Measurements from ENCODE around the gene ADRA2B.

The ADRA2B gene

DNA sequence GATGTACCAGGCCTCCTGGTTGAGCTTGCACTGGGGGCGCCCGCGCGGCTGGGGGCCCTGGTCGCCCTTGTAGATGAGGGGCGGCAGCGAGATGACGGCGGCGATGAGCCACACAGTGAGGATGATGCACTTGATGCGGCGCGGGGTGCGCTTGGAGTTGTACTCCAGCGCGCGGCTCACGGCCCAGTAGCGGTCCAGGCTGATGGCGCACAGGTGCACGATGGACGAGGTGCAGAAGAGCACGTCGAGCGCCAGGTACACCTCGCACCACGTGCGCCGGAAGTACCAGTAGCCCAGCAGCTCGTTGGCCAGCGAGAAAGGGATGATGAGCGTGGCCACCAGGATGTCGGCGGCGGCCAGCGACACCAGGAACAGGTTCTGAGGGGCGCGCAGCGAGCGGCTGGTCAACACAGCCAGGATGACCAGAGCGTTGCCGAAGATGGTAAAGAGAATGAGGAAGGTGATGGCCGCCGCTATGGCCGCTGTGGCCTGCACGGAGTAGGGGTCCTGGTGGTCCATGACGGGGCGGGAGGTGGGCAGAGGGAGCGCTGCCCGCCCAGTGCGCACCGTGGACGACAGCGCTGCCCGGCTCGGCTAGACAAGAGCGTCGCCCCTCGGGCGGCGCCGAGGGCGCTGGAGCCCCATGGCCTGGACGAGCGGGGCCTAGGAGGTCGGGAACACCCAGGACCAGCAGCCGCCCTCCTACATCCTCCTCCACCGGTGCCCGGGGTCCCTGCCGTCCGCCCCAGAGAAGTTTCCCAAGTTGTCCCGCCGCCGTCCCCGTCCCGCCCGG, 544 bp downstream of the ADRA2B start:
- DNase-seq: no peak

DNA sequence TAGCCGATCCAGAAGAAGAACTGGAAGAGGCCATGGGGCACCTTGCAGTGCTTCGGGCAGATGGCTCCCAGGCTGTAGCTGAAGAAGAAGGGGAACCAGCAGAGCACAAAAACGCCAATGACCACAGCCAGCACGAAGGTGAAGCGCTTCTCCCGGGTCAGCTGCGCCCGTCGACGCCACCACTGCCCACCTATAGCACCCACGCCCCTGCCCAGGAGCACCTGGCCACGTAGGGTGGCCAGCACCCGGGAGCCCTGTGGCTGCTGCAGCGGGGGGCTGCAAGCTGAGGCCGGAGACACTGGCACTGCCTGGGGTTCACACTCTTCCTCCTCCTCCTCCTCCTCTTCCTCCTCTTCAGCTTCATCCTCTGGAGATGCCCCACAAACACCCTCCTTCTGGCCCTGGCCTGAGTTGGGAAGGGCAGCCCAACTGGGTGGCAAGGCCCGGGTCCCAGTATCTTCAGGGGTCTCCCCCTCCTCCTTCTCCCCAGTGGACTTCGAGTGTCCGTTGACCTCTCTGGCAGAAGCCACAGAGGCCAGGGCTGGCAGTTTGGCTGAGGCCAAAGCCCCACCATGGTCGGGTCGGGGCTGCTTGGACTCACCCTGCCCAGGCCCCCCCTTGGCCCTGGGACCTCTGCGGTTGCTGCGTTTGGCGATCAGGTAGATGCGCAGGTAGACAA, 1.3 kb downstream of the ADRA2B start:
- DNase-seq: no peak

DNA sequence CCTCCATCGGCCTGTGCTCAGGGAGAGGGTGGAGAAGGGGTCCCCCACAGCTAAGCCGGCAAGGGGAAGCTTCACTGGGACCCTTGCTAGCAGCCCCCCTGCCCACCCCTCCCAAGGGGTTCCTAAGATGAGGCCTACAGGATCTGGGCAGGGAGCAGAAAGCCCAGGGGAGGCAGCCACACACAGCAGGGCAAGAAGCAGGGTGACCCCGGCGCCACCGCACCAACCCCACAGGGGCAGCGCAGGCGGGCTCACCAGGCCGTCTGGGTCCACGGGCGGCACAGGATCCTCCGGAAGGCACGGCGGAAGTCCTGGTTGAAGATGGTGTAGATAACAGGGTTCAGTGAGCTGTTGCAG, 1.8 kb downstream of the ADRA2B start:
- DNase-seq: no peak

DNA sequence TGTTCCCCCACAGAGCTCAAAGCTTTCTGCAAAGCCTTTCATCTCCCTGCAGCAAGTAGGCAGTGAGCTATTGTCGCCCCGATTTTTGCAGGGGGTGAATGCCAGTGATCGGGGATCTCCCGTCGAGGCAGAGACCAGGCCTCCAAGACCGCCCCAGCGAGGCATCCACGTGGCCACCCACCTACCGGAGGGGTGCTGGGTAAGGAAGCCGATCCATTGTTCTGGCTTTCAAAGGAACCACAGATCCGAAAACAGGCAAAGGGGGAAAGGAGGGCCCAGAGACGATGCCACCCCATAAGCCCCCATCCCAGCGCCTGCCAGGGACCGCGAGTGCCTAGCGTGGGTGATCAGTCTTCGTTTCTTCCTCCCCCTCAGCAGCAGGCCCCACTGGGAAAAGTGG, 2.4 kb downstream of the ADRA2B start:
- DNase-seq: no peak

DNA sequence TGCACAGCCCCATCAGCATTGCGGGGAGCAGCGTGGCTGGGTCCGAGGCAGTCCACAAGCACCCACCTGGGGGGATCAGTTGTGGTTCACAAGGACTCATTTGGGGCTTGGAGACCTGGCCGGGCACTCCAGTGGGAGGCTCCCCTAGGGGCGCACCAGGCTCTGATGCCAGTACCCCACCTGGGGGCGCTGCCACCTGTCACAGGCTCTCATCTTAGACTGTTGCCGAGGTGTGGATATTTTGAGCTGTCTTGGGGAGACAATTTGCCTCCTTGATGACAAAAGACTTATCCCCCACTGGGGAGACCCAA, 3.0 kb downstream of the ADRA2B start:
- no peak for DNase-seq

DNA sequence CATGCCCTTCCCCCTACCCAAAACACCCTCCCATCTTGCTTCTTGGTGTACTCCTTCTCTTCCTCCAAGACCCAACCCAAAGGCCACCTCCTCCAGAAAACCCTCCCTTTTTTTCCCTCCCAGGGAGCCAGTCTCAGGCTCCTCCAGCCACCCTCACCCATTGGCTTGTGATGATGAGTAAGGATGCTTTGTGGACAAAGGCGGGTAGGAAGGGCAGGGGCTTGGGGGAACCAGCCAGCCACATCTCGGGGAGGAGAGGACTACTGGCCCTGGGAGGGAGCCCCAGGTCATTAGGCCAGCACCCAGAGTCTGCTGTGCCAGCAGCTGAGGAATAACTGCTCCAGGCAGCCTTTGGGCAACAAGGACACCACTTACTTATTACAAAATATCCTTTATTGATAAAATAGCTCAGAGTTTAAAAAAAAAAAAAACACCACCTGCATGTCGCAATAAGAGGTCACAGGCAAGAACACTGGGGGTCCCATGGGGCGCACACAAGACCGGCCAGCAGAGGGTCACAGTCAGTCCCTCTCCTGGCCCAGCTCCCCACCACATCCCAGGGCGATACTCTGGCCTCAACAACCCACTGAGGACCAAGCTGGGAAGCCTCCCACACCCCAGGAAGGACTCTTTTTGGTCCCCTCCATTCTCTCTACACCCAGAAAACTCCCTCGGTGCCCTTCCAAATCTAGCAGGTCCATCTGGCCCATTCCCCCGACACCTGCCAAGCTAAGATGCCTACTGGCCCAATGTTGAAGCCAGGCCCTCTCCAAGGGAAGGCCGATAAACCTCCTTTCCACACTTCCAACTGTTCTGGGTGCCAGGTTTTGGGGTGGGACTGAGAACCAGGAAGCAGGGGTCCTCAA, 3.6 kb downstream of the ADRA2B start:
- DNase-seq: no peak

DNA sequence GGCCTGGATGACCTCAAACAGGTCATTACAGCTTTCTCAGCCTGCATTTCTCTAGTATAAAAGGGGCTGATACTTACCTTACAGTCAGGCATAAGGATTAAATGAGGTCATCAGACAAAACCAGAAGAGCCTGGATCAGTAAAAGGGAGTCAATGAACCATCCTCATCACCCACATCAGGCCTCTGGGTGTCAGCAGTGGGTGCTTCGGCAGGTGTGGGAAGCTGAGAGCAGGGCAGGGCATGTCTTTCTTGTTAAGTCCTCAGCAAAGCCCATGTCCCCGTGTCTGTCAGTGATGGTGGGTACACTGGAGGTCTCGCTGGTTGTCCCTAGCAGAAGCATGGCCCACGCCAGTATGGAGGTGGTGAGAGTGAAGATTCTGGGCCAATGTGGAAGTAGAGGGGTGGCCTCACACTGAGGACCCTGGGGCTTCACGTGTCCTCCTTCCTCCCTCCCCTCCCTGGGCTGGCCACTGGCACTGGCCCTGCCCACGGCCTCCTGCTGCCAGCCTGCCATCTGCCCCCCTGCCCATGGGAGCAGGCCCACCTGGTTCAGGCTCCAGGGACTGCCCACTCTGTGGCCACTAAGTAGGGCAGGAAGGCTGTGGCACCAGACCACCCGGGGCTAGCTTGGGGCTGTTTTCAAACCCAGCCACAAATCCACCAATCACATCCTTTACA, 4.4 kb downstream of the ADRA2B start:
- DNase-seq: no peak

DNA sequence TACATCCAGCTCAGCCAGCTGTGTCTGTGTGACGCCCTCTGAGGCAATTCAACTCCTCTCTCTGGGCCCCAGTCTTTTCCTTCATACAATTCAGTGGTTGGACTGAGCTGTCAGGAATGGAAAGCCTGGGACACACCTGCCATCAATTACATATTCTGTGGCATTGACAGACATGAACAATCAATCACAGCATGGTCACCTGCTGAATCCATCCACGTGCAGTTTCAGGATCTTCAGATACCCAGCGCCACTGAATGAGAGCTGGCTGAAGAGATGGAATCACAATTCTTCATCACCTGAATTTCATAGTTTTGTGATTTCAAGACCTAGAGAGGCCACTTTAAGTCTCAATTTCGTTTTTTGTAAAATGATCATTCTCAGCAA, 5.1 kb downstream of the ADRA2B start:
- no peak for DNase-seq

DNA sequence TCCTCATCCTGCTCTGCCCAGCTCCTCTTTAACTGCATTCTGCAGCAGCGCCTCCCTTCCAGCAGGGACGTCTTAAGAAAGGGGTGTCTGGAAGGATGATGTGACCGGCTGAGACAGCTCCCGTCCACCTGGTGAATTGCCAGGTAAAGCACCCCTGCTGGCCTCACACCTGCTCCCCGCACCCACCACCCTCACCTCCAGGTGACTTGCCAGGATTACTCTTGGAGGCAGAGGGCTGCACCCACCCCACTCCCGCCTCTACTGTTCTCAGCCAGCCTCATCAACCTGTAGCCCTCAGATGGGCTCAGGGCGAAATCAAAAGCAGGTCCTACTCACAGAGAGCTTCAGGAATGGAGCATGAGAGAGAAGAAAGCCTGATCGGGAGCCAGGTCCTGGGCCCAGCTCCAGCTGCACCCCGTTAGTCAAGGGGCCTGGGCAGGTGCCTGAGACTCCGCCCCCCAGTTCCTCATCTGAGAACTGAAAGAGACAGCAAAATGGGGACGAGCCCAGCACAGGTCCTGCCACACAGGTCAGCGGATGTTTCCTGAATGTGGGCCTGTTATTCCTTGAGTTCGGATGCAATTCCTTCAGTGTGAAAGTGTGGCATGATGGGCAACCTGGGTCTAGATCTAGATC, 5.6 kb downstream of the ADRA2B start:
- no peak for DNase-seq

DNA sequence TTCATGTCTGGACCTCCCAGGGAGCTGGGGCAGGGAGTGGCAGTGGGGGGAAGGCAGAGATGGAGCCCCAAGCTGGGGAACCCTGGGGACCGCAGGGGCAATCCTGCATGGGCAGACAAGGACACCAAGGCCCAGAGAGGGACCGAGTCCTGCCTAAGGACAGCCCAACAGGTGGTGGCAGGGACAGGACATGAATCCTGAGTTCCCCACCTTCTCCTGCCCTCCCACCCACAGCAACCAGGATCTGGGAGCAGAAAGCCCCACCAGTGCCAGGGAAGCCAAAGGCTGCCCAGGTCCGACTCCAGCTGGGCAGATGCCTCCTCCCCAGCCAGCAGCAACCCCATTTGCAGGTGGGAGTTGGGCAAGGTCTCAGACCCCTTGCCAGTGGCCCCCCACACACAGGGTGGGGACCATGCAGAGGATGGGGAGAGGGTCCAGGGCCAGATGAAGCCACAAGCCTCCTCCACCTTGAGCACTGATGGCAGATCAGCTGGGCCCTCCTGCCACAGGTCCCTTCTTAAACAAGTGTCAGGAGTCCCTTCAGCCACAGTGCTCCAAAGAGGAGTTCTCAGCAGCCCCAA, 6.3 kb downstream of the ADRA2B start:
- DNase-seq: no peak

DNA sequence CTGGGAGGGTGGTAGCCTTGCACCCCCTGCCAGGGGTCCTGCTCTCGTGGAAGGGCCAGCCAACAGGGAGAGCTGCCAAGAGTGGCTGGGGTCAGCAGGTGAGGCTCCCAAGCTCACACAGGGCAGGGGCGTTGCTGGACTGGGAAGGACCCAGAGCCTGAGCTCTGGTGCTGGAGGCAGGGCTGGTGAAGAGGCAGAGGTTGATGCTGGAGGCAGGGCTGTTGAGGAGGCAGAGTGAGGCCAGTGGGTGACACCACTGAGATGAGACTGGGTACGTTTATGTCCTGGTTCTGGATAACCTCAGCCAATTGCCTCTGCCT, 7.0 kb downstream of the ADRA2B start:
- DNase-seq: no peak

DNA sequence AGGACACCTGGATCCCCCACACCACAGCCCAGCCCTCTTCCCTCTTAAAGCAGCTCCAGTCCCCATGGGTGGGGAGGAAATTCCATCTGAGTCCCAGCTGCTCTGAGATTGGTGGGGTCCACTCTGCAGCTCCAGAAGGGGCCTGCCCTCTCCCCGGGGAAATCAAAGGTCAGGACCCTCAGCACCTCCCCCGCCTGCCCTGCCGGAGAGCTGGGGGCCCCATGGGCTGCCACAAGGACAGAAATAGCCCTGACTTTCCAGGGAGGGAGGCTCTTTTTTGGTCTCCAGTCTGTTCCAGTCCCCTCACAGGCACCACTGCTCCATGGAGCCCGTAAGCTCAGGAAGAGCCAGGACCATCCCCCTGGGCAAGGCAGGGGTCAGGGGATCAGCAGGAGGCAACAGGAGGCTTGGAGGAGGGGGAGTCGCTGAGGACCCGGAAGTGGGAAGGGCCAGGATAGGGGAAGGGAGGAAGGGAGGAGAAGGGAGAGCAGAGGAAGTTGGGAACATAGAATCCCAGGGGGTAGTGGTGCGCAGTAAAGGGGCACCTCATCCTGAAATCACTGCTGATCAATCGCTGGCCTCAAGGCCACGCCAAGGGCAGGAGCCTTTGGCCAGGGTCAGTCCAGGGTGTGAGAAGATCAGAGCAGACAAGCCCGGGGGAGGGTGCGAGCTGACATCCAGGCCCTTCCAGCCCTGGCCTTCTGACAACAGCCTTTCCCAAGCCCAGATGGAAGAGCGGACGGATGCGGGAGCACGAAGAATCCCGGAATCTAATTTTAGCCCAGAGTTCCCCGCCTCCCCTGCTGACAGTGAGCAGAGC, 7.6 kb downstream of the ADRA2B start:
- no peak for DNase-seq

DNA sequence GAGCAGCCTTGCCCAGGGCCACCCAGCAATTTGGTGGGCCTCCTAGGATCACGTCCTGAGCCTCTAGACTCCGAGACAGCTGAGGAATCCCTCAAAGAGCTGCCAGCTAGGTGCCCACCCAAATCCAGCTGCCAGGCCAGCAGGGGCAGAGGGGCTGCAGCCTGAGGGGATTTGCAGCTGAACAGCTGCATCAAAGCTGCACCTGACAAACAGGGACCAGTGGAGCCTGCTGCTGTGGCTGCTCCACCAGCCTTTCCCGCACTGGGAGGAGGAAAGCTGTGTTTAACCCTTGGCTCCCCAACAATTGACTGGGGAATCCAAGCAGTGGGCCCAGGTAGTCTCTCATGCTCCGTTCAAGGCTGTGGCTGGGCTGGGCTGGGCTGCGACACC, 8.2 kb downstream of the ADRA2B start:
- no peak for DNase-seq

DNA sequence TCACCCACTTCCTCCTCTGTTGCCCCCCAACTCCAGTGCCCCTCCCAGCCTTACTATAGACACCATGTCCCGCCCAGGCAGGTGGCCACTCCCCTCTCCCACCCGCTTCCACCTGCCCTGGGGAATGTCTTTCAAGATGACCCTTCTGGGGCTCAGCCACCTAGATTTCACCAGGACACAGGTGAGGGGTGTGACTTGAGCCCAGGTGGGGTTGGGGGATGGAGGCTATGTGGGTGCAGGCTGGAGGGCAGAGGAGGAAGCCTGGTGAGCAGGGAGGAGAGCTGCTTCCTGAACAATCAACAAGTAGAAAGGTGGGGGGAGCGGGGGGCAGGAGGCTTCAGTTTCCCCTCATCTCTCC, 8.7 kb downstream of the ADRA2B start:
- DNase-seq: no peak

DNA sequence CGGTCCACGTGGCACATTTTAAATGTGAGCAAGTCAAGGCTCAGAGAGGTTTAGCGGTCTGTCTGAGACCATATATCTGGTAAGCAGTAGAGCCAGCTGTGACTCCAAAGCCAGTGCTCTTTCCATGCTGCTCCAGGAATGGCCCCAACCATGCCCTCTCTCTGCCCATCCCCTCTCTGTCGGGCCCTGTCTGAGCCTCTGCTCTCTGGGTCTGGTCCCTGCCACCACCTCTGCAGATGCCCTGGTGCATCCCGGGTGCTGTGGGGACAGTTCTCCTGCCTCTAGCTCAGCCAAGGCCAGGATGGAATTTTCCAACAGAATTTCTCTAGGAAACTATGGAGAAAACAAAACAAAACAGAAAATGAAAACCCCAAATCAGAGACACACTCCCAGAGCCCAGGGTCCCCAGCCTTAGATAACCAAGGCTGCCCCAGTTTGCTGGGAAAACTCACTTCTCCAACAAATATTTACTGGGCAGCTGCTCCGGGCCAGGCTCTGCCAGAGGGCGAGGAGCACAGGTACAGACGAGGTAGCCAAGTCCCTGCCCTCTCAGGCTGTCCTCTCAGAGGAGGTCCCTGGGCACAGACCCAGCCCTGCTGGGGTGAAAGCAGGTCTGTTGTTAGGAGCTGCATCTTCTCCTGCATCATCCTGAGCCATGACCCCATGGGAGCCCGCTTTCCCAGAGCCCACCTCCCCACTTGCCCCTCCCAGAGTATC, 9.2 kb downstream of the ADRA2B start:
- DNase-seq: no peak

DNA sequence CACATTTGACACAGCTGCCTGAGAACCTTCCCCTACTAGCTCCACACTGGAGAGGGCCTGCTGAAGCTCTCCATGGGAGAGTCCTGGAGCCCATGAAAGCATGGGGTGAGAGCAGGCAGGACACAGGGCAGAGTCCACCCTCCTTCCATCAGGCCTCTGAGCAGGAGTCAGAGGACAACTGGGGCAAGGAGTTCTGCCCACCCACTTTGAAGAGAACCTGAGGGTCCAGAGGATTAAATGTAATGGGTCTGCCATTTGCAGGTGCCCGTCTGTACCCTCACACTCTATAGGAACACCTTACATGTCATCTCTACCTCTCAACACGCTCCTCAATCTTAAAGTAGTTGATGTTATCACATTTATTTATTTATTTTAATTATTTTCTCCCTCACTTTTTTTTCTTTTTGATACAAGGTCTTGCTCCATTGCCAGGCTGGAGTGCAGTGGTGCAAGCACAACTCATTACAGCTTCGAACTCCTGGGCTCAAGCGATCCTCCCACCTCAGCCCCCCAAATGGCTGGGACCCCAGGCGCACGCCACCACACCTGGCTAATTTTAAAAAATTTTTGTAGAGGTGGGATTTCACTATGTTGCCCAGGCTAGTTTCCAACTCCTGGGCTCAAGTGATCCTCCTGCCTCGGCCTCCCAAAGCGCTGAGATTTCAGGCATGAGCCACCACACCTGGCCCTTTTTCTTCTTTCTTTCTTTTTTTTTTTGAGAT, 10.2 kb downstream of the ADRA2B start:
- DNase-seq: no peak

DNA sequence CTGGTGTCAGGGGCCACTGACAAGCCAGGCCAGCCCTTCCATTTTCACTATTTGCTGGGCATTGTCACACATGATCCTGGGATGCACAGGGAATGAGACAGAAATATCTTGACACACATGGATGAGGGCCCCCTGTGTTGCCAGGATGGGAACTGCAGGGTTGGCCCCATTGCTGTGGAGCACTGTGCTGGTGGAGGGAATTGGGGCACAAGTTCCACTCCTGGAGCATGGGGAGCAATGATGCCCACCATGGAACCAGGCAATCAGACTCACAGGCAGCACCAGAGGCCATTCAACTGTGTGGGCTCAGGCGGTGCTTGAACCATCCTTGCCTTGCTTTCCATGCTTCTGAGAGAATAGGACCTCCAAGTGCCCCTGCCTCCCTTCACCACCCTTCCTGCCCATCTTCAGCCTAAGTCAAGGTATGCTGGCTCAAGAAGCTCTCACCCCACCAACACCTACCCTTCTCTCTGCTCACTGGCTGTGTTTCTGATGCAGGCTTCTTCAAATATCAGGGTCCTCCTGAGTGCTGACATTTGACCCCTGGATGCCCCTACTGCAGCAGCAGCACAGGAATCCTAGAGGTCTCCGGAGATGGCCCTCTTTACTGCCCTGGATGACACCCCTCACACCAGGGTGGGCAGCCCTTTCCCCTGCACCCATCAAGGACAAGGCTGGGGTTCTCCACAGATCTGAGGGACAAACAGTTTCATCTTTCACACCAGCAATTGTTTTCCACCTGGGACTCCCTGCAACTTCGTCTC, 11.0 kb downstream of the ADRA2B start:
- DNase-seq: no peak

DNA sequence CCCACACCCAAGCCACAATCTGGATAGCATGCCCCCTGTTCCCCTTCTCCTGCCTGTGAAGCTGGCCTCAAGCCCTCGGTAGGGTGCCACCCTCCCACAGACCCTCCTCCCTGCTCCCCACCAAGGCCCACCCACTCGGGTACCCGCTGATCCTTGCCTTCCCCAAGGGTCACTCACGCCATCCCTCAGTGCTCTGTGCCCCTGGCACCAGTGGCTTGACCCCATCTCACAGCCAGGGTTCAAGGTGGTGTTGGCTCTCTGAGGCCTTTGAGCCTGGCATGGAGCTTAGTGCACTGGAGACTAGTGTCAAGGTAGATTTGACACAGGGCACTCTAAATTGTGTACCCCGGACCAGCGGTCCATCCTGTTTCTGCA, 11.9 kb downstream of the ADRA2B start:
- no peak for DNase-seq

DNA sequence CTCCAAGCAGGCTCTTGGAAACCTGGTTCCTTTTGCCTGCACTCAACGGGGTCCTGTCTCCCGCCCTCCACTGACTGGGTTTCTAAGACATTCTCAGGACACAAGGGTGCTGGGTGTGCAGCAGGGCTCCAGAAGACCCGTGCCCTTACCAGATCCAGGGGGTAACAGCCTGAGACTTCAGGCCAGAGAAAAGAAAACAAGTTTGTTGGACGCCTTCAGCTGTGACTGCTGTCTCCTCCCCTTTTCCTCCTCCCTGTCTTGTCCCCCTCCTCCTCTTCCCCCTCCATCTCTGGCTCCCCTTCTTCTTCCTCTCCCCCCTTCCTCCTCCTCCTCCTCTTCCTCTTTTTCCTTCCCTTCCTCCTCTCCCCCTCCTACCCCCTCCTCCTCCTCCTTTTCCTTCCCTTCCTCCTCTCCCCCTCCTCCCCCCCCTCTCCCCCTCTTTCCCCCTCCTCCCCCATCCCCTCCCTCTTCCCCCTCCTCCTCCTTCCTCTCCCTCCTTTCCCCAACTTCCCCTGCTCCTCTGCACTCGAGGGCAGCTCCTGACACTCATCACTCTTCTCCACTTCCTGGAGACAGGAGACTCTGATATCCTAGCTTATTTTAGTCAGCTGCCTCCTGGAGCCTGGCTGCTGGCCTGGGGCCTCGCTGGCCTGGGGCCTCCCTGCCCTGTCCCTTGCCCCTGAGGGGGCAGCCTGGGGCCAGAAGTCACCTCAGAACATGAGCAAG, 12.4 kb downstream of the ADRA2B start:
- no peak for DNase-seq

Data from stimulated activated naive CD4-positive, alpha-beta T cell treated with Interleukin-2 at 50 U/mL for 16 hours (primary cell).